ENCODE measurements around the gene CYBB. TPM values are rescaled to one million over a fixed set of nuclear protein-coding genes. Genes with fewer than 3 reads are reported as not detected.

CYBB gene
- total RNA-seq: under 1 TPM; 0.07 to 0.08 TPM

GRCh38 chrX:37779857-37780256 lies at the start of gene CYBB:
TSS of gene CYBB (plus strand) at chrX:37780059. CDS start at chrX:37780078, 19 bp downstream.

GRCh38 chrX:37846934-37847732 lies 67.3 kb downstream of the CYBB start, which contains the start of gene DYNLT3:
TSS of gene DYNLT3 (minus strand) at chrX:37847571. CDS start at chrX:37847510, 61 bp downstream.

Other genes with a start within 250 kb of the CYBB start
- gene LANCL3, start 208.4 kb upstream of the CYBB start, total RNA-seq: under 1 TPM; 0.10 to 0.17 TPM
- gene XK, start 94.3 kb upstream of the CYBB start, total RNA-seq: not detected
- 10 to 100 TPM; 15.5 to 16.2 TPM for gene DYNLT3, start 67.5 kb downstream of the CYBB start, total RNA-seq
- not detected for gene SYTL5, start 226.5 kb downstream of the CYBB start, total RNA-seq